A673 (cell line): ENCODE results near the gene PEX14. TPM values are rescaled to one million over a fixed set of nuclear protein-coding genes. Genes with fewer than 3 reads are reported as not detected.

Experiments
- BruUV-seq: library from RNA; stranded (reverse); fragments of 400-500 nt; replicated peaks from 2 replicates; lab custom pipeline; 2021; lab: Mats Ljungman, UMichigan
- CTCF ChIA-PET: fragments of 300-600 bp; sonication (Branson Sonifier 250); formaldehyde crosslinking; loops from one replicate; lab custom pipeline; 2022; ENCODE audit warnings: antibody characterized with exemption; lab: Charles Lee
- POLR2A ChIA-PET: fragments of 300-600 bp; sonication (Branson Sonifier 250); formaldehyde crosslinking; loops from one replicate; lab custom pipeline; 2022; ENCODE audit warnings: antibody characterized with exemption; ENCODE audit not compliant: low non-redundant PET; lab: Charles Lee
- DNase-seq: peaks from one replicate; pipeline ENCODE4 v3.0.0-alpha.2; 2015; ENCODE audit warnings: low spot score
- H3K27ac ChIP-seq: fragments of 200-600 bp; sonication (generic); 2 replicates; pipeline ENCODE4 v1.5.1; 2016; ENCODE audit warnings: mixed run types, low read depth, mild to moderate bottlenecking, mixed read lengths, antibody characterized with exemption, low read length; ENCODE audit not compliant: poor library complexity, severe bottlenecking
- H3K27me3 ChIP-seq: fragments of 200-600 bp; sonication (generic); replicated peaks from 2 replicates; pipeline ENCODE4 v1.6.1; 2017; ENCODE audit warnings: mixed run types, low read depth, mild to moderate bottlenecking, mixed read lengths, antibody characterized with exemption, low read length; ENCODE audit not compliant: insufficient read depth, poor library complexity
- H3K36me3 ChIP-seq: fragments of 200-600 bp; sonication (generic); 2 replicates; pipeline ENCODE4 v1.6.1; 2016; ENCODE audit warnings: mixed run types, mild to moderate bottlenecking, mixed read lengths, antibody characterized with exemption, low read length; ENCODE audit not compliant: insufficient read depth, poor library complexity, severe bottlenecking
- H3K4me1 ChIP-seq: fragments of 200-600 bp; sonication (generic); 2 replicates; pipeline ENCODE4 v1.6.1; 2017; ENCODE audit warnings: mixed run types, mild to moderate bottlenecking, mixed read lengths, antibody characterized with exemption, low read length; ENCODE audit not compliant: insufficient read depth, poor library complexity, severe bottlenecking
- H3K4me3 ChIP-seq: fragments of 200-600 bp; sonication (generic); 2 replicates; pipeline ENCODE4 v1.5.1; 2016; ENCODE audit warnings: low read depth, mixed run types, mild to moderate bottlenecking, mixed read lengths, low read length; ENCODE audit not compliant: poor library complexity, severe bottlenecking
- H3K9me3 ChIP-seq: fragments of 200-600 bp; sonication (generic); 2 replicates; pipeline ENCODE4 v1.6.1; 2016; ENCODE audit warnings: mixed run types, low read depth, mild to moderate bottlenecking, mixed read lengths, antibody characterized with exemption, low read length; ENCODE audit not compliant: poor library complexity, severe bottlenecking
- CTCF ChIP-seq: fragments of 300-800, 200-600 bp; sonication (generic); conservative IDR thresholded peaks from 2 replicates; pipeline ENCODE4 v1.5.1; 2017; ENCODE audit warnings: low read depth, mild to moderate bottlenecking, antibody characterized with exemption, low read length, moderate library complexity, mixed read lengths
- EZH2 ChIP-seq: fragments of 200-600 bp; sonication (generic); IDR thresholded peaks from 2 replicates; pipeline ENCODE4 v1.6.1; 2017; ENCODE audit warnings: borderline replicate concordance, low read depth, mild to moderate bottlenecking, mixed read lengths, antibody characterized with exemption, low read length; ENCODE audit not compliant: poor library complexity, severe bottlenecking
- intact Hi-C: fragments of 100-400 bp; cut with micrococcal nuclease; formaldehyde crosslinking; loops from one replicate; pipeline ENCODE4 v1.10.0; 2022; ENCODE audit not compliant: unreplicated experiment
- total RNA-seq: library from RNA; stranded (reverse); gene quantifications from 2 replicates; pipeline ENCODE4 v1.2.3, GENCODE V29; 2021

Gene PEX14
- total RNA-seq, 1 experiment from 2014 or later: 26.8 TPM

DNA sequence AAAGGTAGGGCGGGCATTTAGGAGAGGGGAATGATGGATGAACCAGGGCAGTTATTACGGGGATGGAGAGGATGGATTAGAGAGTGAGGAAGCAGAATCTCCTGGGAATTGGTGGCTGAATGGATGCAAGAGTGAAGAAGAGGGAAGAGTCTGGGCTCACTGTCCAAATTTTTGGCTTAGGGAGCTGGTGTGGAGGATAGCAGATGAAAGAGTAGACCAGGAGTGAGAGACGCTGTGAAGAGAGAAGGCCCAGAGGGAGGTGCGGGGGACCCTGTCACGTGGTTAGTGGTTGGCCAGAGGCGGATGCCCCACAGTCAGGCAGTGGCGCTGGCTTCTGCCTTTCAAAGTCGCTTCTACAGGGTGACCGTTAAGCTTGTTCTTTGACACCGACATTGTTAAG is 78.4 kb downstream of the PEX14 start:
- CTCF ChIA-PET: no interaction called here
- intact Hi-C loops: no loop called here

GRCh38 chr1:10555635-10556429 is 81.1 kb downstream of the PEX14 start:
- BruUV-seq: no TSS peak
- Histone ChIP-seq H3K27me3 (no peaks in the 10 kb centered on the region), H3K4me3 (no peak overlapping the region), H3K27ac (no peak overlapping the region), H3K4me1 (peaks cover 10% of the 10 kb centered on the region), H3K9me3 (no peaks in the 10 kb centered on the region), H3K36me3 (no peaks in the 10 kb centered on the region)
- no peak for TF ChIP-seq CTCF
- no peak for TF ChIP-seq EZH2
- CTCF ChIA-PET: no interaction called here
- no peak for DNase-seq
- intact Hi-C loops: no loop called here
- POLR2A ChIA-PET: no interaction called here

More for the DNA sequence above, 78.4 kb downstream of the PEX14 start:
- peak; percentile 24 for DNase-seq
- POLR2A ChIA-PET: interaction anchor here (0.6 kb wide), 1 partner anchor 433 kb away, joined by 3 read pairs; no protein-coding TSS in a partner anchor
- H3K9me3 ChIP-seq: no peaks in the 10 kb centered on the region
- no peaks in the 10 kb centered on the region for H3K27me3 ChIP-seq
- TF ChIP-seq CTCF (no peak), EZH2 (no peak)
- no TSS peak for BruUV-seq
- no peak overlapping the region for H3K4me3 ChIP-seq
- no peaks in the 10 kb centered on the region for H3K36me3 ChIP-seq
- H3K4me1 ChIP-seq: peaks cover 10% of the 10 kb centered on the region
- peak overlapping the region; percentile 17 for H3K27ac ChIP-seq

DNA sequence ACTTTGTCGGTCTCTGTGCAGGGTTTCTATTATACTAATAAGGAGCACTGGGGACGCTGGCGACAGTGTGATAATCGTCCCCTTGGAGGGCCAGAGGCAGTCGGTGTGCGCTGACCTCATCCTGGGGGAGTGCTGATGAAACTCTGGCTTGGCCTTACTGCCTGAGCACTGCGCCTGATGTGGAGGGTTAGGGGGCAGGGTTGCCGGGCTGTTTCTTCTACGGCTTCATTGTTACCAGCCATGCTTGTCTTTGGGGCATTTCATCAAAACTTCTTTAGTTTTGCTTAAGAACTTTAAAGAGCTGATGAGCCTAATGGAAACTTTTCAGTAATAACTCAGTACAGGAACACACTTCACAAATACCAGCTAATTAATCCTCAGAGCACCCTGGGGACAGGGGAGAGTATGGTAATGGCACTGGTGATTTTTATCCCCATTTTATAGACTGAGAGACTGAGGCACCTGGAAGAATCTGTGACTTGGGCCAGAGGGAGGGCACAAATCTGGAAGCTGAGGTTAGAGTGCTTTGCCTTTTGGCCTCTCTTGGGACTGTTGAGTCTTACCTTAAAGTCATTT is 81.8 kb downstream of the PEX14 start:
- DNase-seq: no peak
- intact Hi-C loops: no loop called here
- no peaks in the 10 kb centered on the region for H3K9me3 ChIP-seq
- ChIA-PET CTCF (interaction anchor here (0.6 kb wide), 1 partner anchor 332 kb away, joined by 7 read pairs; no protein-coding TSS in a partner anchor), POLR2A (no interaction called here)
- no peak for TF ChIP-seq EZH2
- no peak for TF ChIP-seq CTCF
- no peaks in the 10 kb centered on the region for H3K27me3 ChIP-seq
- no peak overlapping the region for H3K27ac ChIP-seq
- BruUV-seq: no TSS peak
- H3K4me1 ChIP-seq: peaks cover 10% of the 10 kb centered on the region
- H3K36me3 ChIP-seq: no peaks in the 10 kb centered on the region
- H3K4me3 ChIP-seq: no peak overlapping the region
